Measurements from ENCODE around the gene NRG2.

Gene NRG2

DNA sequence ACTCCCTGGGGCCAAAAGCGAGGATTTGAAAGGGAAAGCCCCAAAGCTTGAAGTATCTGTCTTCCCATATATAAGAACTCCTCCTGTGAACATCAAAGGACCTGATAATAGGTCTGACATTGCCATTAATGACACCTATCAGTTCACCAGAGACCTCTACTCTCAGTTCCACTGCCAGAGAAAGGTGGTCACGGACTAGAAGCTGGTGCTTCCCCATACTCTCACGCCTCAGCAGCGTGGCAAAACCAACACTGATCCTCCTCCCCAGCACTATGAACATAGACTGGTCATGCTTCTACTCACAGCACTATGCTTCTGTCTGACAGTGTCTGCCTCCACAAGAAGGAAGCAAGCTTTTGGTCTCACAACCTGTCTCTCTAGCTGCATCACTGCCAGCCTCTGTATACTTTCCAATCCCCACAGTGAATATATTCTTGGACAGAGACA lies 37.9 kb downstream of the NRG2 start:
- DNase-seq: no peak

DNA sequence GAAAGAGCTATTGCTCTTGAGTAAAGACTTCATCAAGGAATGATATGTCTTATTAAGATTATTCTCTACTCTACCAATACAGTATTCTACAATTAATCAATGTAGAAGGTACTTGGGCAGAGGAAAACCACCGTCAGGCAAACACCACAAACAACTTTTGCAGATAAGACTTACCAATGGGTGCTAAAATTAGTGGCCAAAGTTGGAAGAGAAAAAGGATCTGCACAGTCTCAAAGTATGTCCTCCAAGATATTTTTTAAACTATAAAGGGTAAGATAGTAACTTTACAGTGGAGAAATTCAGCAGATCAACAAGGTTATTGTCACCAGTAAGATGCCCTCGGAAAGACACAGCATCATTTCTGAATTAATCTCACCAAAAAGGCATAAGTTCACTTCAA lies 38.9 kb downstream of the NRG2 start:
- DNase-seq: no peak

DNA sequence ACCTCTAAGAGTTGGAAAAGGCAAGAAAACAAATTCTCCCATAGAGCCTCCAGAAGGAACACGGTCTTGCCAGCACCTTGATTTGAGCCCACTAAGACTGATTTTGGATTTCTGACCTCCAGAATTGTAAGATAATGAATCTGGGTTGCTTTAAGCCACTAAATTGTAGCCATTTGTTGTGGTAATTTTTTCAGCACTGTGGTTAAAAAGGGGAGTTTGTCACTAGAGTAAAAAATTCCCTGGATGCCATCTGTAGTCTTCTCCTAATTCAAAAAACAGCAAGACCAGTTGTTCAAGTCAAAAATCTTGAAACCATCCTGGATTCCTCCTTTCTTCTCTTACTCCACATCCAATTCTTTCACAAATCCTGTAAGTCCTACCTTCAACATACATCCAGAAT lies 39.6 kb downstream of the NRG2 start:
- DNase-seq: no peak

DNA sequence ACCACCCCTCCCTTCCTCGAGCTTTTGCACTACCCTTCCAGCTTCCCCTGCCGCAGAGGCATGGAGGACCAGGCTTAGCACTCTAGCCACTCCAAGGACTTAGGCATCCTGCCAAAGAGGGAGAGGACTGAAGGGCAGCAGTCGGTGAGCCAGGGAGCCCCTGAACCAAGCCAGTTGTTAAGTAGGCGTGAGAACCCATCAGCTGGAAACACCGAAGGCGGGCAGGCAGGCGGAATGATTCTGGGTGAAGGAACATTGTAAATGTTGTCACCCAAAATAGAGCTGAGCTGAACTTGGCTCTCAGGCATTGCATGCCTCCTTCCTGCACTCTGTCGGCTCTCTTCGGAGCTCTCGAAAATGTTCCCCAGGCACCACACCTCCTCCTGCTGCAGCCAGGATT lies 42.8 kb downstream of the NRG2 start:
- no peak for DNase-seq

DNA sequence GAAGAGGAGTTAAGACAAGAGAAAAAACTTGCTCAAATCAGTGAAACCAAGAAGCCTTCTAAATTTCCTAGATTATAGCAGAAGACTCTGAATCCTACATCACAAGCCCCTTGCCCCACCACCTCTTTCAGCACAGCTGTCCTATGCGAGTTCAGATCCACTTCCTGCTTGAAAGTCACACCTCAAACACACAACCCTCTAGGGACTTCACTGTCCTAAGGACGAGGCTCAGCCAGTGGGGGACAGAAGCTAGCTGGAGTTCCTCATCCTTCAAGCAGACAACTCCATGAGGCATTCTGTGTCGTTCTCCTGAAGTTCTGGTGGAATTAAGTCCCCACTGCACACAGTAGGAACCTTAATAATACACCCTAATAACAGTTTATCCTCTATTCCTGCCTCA lies 44.3 kb downstream of the NRG2 start:
- no peak for DNase-seq

DNA sequence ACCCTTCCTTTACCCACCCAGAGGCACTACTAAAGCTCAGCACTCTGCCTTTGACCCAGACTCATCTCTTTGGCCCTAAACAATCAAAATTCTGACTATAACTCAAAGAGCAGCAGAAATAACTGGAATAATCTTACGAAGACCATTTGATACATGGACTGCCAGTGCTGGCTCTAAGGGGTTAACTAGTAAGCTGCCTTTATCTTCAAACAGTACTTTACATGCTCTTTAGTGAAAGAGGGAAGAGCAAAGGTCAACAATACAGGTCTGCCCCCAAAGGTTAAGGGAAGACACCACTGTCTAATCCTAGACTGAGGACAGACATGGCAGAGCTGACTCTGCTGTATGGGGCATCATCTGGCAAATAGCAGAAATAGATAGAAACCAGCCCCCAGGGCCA lies 45.8 kb downstream of the NRG2 start:
- no peak for DNase-seq

DNA sequence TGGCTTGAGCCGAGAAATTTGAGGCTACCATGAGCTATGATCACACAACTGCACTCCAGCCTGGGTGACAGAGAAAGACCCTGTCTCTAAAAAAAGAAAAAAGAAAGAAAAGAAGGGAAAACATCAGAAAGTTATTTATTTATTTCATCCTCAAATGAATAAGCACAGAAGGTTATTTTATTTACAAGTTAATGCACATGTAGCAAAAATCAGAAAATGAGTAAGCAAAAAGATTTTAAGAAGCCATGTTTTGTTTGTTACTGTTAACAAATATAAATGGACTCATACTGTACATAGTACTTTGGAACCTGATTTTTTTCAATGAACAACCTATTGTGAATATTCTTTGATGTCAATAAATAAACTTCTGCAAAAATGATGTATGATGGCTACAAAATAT lies 47.2 kb downstream of the NRG2 start:
- no peak for DNase-seq

DNA sequence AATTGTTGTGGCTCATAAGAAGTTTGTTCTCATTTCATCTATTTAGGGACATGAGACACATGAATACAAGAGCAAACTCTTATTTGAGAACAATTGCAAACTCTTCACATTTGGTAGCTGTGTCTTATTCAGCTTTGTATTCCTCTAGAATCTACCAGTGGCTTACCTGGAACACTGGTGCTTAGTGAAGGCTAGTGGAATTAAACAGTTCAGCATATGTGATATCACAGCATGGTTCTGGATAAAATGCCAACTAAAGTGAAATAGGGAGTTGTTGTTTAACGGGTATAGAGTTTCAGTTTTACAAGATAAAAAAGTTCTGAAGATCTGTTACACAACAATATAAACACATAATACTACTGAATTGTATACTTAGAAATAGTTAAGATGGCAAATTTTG lies 48.9 kb downstream of the NRG2 start:
- no peak for DNase-seq

DNA sequence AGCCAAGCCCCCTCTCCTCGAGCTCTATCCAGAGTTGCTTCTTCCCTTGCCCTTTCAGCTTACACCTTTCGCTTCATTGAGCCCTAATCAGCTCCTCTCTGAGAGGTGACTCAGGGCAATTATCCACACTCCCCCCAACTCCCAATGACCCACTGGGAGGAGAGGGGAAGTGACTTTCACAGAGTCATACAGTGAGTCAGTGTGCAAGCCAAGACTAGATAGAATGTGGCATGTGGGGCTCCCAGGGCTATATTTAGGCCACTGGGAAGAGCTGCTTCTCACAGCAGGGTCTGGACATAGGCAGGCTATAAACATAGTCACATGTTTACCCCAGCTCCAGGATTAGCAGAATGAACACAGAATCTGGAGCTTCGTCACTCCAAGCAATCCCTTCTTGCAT lies 57.4 kb downstream of the NRG2 start:
- DNase-seq: no peak

DNA sequence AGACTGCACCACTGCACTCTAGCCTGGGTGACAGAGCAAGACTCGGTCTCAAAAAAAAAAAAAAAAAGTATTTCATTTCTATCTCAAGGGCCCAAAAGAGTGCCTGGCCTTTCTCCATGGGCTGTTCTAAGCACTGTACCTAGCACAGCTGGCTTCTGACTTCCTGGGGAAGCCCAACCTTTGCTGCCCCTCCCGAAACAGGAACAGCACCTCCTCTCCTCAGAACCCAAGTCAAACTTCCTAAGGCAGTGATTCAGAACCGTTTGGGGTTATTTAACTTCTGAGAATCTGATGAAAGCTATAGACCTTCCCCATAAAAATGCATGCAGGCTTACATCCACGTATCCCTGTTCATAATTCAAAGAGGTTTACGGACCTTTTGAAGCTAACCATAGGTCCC lies 57.8 kb downstream of the NRG2 start:
- DNase-seq: no peak

DNA sequence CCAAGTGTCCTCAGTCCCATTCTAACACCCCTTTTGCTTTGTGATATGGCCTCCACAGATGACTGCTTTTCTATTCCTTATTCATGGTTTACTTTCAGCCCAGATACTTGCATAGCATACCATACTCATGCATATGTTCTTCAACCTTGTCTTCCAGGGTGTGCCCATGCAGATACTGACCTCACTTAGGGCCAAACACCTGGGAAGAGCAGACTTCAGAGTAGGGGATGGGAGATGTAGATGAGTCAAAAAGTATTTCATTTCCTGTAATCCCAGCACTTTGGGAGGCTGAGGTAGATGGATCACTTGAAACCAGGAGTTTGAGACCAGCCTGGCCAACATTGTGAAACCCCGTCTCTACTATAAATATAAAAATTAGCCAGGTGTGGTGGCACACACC lies 58.3 kb downstream of the NRG2 start:
- DNase-seq: no peak

DNA sequence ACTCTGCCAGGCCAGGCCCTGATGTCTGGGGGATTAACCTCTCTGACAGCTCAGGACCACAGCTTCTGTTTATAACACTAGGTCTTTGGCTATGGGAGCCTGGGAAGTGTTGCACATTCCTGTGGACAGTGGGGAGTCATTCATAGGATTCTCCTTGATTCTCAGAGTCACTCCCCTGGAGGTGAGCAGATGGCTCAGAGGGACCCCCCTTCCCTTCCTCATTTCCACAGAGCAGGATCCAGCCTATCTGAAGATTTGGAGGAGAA lies 60.2 kb downstream of the NRG2 start:
- no peak for DNase-seq

DNA sequence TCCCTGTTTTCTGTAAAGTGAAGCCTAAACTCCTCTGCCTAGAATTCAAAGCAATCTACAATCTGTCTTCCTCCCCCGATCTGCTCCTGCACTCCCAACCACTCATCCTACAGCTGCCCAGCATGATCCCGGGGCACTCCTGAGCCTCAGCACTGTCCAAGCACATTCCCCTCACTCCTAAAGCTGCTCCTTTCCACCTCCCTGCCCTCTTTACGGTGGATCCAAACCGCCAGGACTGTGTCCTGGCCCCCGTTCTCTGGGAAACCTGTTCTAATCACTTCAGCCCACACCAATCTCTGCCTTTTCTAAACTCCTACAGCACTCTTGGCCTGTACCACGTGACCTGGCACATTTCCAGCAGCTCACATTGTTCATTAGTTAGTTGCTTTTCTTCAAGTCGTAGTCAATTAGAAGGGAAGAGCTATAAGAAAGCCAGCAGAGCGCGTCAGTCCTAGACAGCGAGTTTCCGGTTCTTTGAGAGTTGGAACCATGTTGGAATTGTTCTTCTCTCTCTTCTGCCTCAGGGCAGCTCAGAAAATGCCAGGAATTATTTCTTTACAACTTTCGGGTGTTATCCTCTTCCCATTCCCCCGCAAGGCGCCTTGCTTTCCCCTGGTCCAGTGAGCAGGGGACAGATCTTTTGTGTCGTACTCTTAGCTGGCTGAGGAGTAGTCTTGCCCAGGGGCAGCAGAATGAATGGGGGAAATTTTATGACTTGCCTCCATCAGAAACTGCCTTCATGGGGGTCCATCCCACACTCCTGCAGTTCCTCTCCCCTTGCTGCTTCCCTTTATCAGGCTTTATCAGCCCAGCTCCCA lies 60.7 kb downstream of the NRG2 start:
- DNase-seq: peak; percentile 12

DNA sequence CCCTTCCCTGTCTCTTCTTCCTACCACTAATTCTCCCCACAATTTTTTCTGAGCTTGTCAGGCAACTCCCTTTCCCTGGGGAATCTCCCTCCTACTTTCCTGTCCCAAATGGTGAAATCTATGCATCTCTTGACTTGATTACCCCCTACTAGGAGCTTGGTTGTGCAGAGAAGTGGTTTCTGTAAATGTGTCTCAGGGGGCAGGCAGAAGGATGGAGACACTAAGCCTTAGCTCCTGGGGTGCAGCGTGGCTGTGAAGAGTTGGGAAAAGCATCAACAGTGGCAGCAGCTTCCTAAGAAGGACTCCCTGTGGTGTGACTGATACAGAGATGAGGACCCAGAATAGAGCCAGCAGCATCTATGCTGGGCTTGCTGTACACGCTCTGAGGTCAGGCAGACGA lies 62.3 kb downstream of the NRG2 start:
- no peak for DNase-seq

DNA sequence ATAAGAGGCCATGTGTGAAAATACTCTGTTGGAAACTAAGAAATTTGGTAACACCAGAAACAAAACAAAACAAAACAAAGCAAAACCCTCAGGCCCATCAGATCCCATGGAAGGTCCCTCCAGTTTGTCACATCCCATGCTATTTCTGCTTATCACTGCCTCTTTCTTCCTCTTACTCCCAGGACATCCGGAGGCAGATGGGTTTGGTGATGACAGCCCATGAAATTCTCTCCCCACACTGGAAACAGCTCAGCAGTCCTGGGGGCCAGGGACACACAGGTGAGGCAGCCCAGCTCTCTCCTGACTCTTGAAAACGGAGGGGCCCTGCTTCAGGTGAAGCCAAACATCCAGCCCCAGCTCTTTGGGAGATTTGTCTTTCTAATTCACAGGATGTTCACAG lies 63.2 kb downstream of the NRG2 start:
- no peak for DNase-seq

DNA sequence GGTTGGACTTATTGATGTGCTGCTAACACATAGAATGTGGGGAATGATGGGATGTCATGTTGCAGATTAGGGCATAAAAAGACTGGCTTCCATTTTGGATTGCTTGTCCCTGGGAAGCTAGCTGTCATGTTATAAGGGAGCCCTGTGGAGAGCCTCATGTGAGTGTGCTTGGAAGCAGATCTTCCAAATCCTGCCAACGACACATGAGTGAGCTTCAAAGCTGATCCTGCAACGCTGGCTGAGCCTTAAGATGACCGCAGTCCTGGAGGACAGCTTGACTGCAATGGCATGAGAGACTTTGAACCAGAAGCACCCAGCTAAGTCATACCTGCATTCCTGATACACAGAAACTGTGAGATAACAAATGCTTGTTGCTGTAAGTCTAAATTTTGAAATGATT lies 63.6 kb downstream of the NRG2 start:
- DNase-seq: no peak

DNA sequence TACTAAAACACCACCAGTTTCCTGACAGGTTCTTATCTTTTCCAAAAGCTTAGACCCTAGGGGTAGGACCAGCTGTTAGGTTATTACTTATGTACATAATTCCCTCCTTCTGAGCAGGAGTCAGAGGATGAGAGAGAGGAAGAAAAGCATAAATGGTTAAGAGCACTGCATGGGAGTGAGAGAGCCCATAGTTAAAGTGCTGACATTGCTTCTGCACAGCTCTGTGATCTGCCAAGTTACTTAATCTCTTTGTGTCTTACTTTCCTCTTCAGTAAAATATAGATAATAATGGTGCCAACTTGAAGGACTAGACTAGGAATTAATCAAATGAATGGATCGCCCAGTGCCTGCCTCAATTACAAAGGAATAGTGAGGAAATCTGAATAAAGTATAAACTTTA lies 66.4 kb downstream of the NRG2 start:
- DNase-seq: no peak

DNA sequence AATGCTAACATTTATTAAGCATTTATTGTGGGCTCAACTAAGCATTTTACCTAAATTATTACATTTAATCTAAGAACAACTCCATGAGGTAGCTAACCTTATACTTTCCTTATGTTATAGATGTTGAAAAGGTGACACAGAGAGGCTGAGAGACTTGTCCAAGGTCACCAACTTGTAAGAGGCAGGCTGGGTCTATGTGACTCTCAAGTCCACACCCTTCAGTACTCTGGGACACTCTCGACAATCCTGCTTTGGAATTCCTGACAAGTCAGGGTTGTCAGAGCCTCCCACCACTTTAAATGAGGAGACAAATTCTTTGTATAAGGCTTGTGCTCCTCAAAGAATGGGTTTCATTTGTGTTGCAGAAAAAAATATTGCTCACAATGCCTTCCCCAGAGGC lies 67.2 kb downstream of the NRG2 start:
- DNase-seq: no peak

DNA sequence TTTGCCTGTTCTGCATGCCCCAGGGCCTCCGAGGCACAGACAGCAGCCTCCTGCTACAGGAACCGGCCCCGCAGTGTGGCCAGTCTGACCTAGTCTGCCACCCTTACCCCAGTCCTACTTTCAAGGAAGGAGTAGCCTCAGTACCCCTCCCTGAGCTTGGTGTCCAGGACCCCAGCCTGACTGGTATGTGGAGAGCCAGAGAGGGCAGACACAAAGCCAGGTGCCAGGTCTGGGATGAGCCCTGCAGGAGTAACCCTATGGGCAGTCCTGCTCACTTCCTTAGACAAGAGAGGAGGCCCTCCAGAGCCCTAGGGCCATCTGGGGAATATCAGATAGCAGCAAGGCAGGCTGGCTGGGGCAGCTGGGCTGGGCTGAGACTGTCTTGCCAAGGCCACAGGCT lies 67.8 kb downstream of the NRG2 start:
- no peak for DNase-seq

DNA sequence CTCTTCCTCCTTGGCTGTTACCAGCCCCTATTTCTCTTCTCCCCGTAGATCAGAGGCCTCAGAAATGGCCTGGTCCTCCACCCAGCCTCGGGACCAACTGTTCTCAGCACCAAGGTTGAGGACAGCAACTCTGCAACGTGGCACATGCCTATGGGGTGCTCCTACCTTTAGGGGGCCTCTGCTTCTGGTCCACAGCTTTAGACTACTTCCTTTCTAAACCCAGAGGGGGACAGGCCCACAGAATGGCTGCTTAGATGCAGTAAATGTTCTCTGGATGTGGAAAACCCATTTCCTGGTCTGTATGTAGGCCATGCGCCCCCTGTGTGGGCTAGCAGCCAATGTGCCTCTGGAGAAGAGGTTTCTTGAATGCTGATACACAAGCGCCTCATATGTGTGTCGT lies 68.4 kb downstream of the NRG2 start:
- DNase-seq: no peak

DNA sequence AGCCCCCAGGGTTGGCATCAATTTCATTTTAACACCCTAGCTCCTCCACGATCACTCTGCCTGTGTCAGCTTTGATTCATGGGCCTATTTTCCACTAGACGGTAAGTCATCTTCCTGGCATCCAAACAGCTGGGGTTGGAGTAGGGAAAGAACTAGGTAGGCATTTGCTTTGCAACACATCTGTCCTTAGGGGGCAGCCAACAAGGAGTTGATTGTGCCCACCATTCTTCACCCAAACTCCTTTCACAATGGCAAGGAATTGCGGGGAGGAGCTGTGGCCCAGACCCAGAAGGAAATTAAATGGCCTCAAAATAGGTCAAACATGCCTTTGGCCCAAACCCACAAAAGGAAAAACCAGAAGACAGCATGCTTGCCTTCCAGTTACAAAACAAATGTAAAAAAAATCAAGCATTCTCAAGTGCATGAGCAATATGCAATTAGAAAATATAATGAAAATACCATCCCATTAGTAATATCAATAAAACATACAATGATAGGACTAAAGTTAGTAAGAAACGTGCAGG lies 71.8 kb downstream of the NRG2 start:
- no peak for DNase-seq

DNA sequence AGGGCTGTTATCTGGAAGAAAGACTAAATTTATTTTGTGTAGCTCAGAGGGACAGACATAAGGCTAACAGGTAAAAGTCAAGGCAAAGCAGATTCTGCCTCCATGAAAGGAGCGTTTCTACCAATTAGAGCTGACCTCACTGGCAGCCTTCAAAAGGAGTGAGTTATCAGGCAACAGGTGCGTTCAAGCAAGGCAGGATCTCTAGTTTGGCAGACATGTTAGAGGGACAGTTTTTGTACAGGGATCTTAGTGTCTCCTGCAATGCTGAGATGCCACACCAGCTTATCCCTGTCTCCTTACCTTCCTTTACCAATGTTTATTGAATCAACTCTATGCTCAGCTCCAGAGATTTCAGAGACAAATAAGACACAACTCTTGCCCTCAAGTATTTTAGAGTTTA lies 73.8 kb downstream of the NRG2 start:
- DNase-seq: no peak

DNA sequence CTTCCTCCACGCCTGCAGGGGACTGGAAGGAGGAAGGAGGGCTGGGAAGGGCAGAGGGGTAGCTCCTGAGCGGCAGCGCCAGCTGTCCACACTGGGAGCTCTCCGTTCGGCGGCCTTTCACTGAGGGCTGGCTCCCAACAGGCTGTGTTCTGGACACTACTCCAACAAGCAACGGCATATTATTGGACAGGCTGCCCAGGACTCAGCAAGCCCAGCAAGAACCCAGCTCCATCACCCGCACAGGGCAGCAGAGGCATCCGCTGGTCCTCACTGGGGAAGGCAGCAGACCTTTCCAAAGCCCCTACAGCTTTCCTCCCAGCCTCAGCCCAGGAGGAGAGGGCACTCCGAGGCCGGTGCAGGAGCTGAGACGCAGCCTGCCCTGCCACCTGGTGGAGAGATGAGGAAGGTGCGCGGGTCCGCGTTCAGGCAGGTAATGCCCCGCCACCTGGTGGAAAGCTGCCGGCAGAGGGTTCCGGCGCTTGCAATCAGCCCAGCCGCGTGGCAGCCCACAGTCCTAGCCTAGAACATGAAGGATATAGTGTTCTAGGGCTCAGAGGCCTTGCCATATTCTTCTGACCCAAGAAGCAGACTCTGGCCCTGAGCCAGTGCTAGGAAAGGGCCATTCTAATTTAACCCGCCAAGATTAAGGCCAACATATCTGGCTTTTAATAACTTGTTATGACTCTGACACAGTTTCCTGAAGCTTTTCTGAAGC lies 74.4 kb downstream of the NRG2 start:
- peak; percentile 74 for DNase-seq

DNA sequence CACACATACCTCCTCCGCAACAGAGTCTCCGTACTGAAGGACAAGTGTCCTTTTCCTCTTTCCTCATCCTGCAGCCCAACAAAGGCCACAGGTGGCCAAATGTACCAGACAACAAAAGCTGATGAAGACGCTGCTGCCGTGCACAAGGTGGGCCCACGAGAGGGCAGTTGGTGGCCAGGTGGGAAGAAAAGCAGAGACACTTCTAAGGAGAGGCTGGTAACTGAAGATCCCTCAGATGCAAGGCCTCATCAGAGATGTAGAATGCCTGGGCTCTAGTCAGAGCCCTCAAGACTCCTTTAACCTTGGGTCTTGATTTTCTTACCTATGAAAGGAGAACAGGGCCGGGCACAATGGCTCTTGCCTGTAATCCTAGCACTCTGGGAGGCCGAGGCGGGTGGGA lies 75.7 kb downstream of the NRG2 start:
- no peak for DNase-seq

DNA sequence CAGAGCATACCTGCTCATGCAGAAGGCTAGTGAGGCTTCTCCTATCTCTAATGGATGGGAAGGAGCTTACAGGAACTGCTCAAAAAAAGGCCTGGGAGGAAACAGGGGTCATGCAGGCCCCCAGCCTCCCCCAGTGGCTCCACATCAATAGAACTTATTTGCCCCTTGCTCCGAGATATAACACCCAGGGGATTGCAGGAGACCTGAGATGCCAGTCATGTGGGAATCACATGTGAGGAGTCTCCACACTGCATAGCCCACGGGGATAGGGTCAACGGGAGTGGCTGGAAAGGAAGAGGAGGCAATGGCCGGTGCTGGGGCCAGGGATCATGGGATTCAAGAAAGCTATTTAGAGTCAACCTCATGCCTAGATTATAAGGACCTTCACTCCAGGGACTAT lies 76.2 kb downstream of the NRG2 start:
- no peak for DNase-seq
